Measurements from ENCODE around the gene ZFYVE27. TPM values are rescaled to one million over a fixed set of nuclear protein-coding genes. Genes with fewer than 3 reads are reported as not detected.

The ZFYVE27 gene
- total RNA-seq, 2 experiments from 2014 or later, result 24.0 to 33.0 TPM

GRCh38 chr10:97705006-97705670 is 31.8 kb upstream of the ZFYVE27 start:
- H3K9me3 ChIP-seq (ENCODE audit: low read length), result no peaks in the 10 kb centered on the region
- H3K27ac ChIP-seq (ENCODE audit: low read depth, low read length, poor library complexity, severe bottlenecking), result no peak overlapping the region
- no peak overlapping the region for H3K4me2 ChIP-seq (ENCODE audit: low read length)
- ChIA-PET POLR2A (interaction anchor here (0.7 kb wide), 2 partner anchors 171 to 433 kb away, joined by 4 read pairs; no protein-coding TSS in a partner anchor), CTCF (ENCODE audit: unreplicated experiment) (no interaction called here)
- H3K79me2 ChIP-seq (ENCODE audit: insufficient read depth, low read depth, low read length), result no peaks in the 10 kb centered on the region
- intact Hi-C loops (cut with micrococcal nuclease; ENCODE audit: unreplicated experiment), result no loop called here
- no peaks in the 10 kb centered on the region for H3K9me2 ChIP-seq (ENCODE audit: insufficient read depth, low read length)
- no peak overlapping the region for H2AFZ ChIP-seq (ENCODE audit: low read length)
- TF ChIP-seq, protein P1, sequence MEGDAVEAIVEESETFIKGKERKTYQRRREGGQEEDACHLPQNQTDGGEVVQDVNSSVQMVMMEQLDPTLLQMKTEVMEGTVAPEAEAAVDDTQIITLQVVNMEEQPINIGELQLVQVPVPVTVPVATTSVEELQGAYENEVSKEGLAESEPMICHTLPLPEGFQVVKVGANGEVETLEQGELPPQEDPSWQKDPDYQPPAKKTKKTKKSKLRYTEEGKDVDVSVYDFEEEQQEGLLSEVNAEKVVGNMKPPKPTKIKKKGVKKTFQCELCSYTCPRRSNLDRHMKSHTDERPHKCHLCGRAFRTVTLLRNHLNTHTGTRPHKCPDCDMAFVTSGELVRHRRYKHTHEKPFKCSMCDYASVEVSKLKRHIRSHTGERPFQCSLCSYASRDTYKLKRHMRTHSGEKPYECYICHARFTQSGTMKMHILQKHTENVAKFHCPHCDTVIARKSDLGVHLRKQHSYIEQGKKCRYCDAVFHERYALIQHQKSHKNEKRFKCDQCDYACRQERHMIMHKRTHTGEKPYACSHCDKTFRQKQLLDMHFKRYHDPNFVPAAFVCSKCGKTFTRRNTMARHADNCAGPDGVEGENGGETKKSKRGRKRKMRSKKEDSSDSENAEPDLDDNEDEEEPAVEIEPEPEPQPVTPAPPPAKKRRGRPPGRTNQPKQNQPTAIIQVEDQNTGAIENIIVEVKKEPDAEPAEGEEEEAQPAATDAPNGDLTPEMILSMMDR (conservative IDR thresholded peaks at IDR 0.05; ENCODE audit: low read length), result no peak
- no peak for TF ChIP-seq EZH2phosphoT487 (IDR thresholded peaks at IDR 0.05; ENCODE audit: borderline replicate concordance, low read depth, low read length)
- no peak overlapping the region for H3K4me3 ChIP-seq (ENCODE audit: low read depth, low read length, poor library complexity, severe bottlenecking)
- no TSS peak for BruUV-seq (replicated peaks)
- no peak for DNase-seq (ENCODE audit: low spot score)
- no peaks in the 10 kb centered on the region for H3K36me3 ChIP-seq (ENCODE audit: insufficient read depth, low read length)
- no peaks in the 10 kb centered on the region for H3K4me1 ChIP-seq (ENCODE audit: insufficient read depth, low read length, poor library complexity, severe bottlenecking)
- no peaks in the 10 kb centered on the region for H4K20me1 ChIP-seq (ENCODE audit: insufficient read depth, low read length)

DNA sequence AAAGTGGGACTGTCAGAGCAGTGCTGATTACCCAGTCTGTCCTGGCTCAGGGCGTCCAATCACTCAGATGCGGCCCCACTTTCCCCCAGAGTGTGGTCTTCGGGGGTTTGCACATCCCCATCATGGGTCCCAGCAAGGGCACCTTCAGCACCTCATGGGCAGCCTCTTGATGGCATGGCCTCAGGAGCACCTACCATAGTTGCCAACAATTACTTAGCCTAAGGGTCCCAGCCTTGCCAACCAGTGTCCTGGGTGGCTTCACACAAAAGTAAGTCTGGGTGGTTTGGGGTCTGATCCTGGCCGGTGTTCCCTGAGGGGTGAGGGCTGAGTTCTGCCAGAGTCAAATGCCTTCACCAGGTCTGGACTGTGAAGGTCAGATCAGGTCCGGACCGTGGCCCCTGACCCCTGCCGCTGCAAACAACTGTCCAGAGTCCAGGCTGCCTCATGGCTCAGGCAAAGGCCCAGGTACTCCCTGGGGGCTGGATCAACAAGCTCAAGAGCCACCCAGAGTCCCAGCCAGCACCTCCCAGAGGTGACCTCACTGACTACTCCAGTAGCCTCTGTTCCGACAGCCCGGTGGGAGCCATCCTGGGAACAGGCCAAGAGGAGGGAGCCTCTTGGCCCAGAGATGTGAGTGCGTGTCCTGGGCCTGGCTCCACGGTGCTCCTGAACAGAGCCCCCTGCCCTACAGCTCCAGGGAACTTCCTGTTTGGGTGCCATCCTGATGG is 29.6 kb upstream of the ZFYVE27 start:
- BruUV-seq (replicated peaks), result no TSS peak
- Histone ChIP-seq H3K9me2 (ENCODE audit: insufficient read depth, low read length) (no peaks in the 10 kb centered on the region), H2AFZ (ENCODE audit: low read length) (no peak overlapping the region), H3K27ac (ENCODE audit: low read depth, low read length, poor library complexity, severe bottlenecking) (no peak overlapping the region), H3K36me3 (ENCODE audit: insufficient read depth, low read length) (no peaks in the 10 kb centered on the region), H3K4me2 (ENCODE audit: low read length) (no peak overlapping the region), H3K4me1 (ENCODE audit: insufficient read depth, low read length, poor library complexity, severe bottlenecking) (no peaks in the 10 kb centered on the region), H3K9me3 (ENCODE audit: low read length) (no peaks in the 10 kb centered on the region), H3K4me3 (ENCODE audit: low read depth, low read length, poor library complexity, severe bottlenecking) (no peak overlapping the region), H4K20me1 (ENCODE audit: insufficient read depth, low read length) (no peaks in the 10 kb centered on the region), H3K79me2 (ENCODE audit: insufficient read depth, low read depth, low read length) (no peaks in the 10 kb centered on the region)
- intact Hi-C loops (cut with micrococcal nuclease; ENCODE audit: unreplicated experiment), result no loop called here
- ChIA-PET CTCF (ENCODE audit: unreplicated experiment) (interaction anchor here (0.5 kb wide), 1 partner anchor 1705 kb away, joined by 10 read pairs; no protein-coding TSS in a partner anchor), POLR2A (interaction anchor here (0.5 to 1.3 kb wide), 2 partner anchors 145 to 163 kb away, joined by 3 read pairs; no protein-coding TSS in a partner anchor)
- DNase-seq (ENCODE audit: low spot score), result no peak
- TF ChIP-seq, protein P1 (conservative IDR thresholded peaks at IDR 0.05; ENCODE audit: low read length), result no peak
- TF ChIP-seq EZH2phosphoT487 (IDR thresholded peaks at IDR 0.05; ENCODE audit: borderline replicate concordance, low read depth, low read length), result no peak

Data from OCI-LY7 (cell line).